GM23248 (cell line): ENCODE data around the gene FCRL2.

Source experiments
- EZH2 ChIP-seq: fragments of 200-600 bp; sonication (generic); IDR thresholded peaks from 2 replicates; pipeline ENCODE4 v1.6.1; 2018; ENCODE audit warnings: antibody characterized with exemption, mild to moderate bottlenecking; ENCODE audit not compliant: insufficient read depth, poor library complexity, severe bottlenecking
- EZH2phosphoT487 ChIP-seq: fragments of 200-600 bp; sonication (generic); IDR thresholded peaks from 2 replicates; pipeline ENCODE4 v1.6.1; 2018; ENCODE audit warnings: antibody characterized with exemption, moderate library complexity, mild to moderate bottlenecking, low read depth; ENCODE audit not compliant: insufficient read depth

GRCh38 chr1:157732755-157733154 lies 44.2 kb downstream of the FCRL2 start:
- TF ChIP-seq EZH2phosphoT487 (no peak), EZH2 (no peak)
